Gastrocnemius medialis (tissue), 4 donors: ENCODE measurements around the gene SEMA7A.

Source experiments
- POLR2A ChIP-seq, 2 donors: fragments of 450-650 bp; IDR thresholded peaks; one replicate each; pipeline ENCODE4 v1.6.1; 2017; ENCODE audit warnings: antibody characterized with exemption in 2 of 2, mild to moderate bottlenecking in 2 of 2, moderate library complexity in 2 of 2
- TF ChIP-seq, protein P1 (sequence below), 5 experiments: fragments of 450-650 bp in 3 of 5; fragments of 200-600 bp in 2 of 5; sonication (generic) in 2 of 5; IDR thresholded peaks in 4 of 5; conservative IDR thresholded peaks in 1 of 5; 1 replicate in 4 of 5; 2 replicates in 1 of 5; pipeline ENCODE4 v1.5.1; 2016 to 2019; ENCODE audit warnings: antibody characterized with exemption in 5 of 5, mild to moderate bottlenecking in 3 of 5, moderate library complexity in 3 of 5

DNA sequence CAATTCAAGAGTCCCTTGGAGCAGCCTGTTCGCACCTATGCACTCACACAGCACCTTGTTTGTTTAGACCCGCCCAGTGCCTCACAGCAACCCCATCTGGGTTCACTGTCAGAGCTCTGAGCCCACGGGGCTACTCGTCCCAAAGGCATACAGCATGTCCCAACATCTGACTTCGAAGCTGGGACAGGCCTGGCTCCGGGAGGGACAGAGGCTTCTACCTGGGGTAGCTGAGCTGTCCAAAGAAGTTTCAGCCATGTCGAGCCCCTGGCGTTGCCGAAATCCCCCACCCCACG is 37.7 kb downstream of the SEMA7A start:
- TF ChIP-seq, protein P1, sequence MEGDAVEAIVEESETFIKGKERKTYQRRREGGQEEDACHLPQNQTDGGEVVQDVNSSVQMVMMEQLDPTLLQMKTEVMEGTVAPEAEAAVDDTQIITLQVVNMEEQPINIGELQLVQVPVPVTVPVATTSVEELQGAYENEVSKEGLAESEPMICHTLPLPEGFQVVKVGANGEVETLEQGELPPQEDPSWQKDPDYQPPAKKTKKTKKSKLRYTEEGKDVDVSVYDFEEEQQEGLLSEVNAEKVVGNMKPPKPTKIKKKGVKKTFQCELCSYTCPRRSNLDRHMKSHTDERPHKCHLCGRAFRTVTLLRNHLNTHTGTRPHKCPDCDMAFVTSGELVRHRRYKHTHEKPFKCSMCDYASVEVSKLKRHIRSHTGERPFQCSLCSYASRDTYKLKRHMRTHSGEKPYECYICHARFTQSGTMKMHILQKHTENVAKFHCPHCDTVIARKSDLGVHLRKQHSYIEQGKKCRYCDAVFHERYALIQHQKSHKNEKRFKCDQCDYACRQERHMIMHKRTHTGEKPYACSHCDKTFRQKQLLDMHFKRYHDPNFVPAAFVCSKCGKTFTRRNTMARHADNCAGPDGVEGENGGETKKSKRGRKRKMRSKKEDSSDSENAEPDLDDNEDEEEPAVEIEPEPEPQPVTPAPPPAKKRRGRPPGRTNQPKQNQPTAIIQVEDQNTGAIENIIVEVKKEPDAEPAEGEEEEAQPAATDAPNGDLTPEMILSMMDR (IDR thresholded peaks at IDR 0.05 in 4 of 5, conservative IDR thresholded peaks at IDR 0.05 in 1 of 5), result no peak
- no peak for TF ChIP-seq POLR2A (IDR thresholded peaks at IDR 0.05)
